Erythroblast (primary cell): ENCODE results near the gene TRPM8.

Source experiments
- DNase-seq, 2 experiments: peaks; one replicate each; lab custom pipeline; 2025; lab: John Stamatoyannopoulos, UW
- GATA1 ChIP-seq: IDR thresholded peaks from 2 replicates; pipeline ENCODE4 v1.6.1; 2011; ENCODE audit warnings: low read depth, mild to moderate bottlenecking, control low read depth, low read length, moderate library complexity
- POLR2A ChIP-seq: IDR thresholded peaks from 2 replicates; pipeline ENCODE4 v1.6.1; 2011; ENCODE audit warnings: mild to moderate bottlenecking, low read length

The TRPM8 gene

DNA sequence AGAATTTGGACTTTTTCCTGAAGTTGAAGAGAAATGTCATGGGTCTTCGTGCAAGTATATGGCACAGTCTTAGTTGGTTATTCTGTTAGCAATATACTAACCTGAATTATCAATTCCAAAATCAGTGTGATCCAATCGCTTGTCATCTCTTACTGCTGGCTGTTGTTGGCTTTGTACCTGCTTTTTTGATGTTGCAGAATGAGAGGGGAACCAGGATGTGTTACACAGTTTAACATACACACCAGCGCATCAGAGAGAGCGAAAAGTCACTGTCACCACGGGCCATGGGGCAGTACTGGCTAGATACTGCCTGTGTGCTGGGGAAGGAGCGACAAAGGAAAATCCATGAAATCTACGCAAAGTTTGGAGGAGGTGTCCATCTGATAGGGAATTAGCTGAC is 74.0 kb downstream of the TRPM8 start:
- TF ChIP-seq POLR2A: no peak
- no peak for TF ChIP-seq GATA1
- DNase-seq: no peak

DNA sequence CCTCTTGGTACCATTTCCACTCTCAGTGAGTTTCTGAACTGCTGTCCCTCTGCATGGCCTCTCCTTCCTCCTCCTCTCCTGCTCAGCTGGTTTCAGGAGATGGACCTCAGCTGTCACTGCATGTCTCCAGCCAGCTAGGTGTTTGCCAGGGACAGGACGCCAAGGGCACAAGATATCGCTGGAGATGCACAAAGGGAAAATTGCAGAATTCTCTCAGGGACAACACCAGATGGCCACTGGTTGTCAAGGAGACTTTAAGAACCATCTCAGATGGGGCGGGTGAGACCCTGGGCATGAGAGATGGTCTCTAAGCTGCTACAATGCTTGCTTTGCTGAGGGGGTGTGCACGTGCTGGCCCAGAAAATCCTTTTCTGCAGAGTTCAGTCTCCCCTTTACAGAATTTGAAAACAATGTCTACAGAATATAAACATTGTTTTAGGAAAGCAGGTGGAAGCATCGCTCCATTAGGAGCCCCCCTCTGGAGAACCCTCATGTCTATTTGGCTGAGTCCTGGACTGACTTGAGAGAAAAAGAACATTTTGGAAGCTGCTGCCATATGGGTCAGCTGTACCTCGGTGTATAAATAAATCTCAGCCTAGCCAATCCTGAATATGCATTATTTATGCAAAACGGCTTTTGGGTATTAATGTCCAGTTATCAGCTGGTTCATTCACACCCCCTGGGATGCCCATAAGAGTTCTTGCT is 75.5 kb downstream of the TRPM8 start:
- TF ChIP-seq GATA1 (no peak), POLR2A (no peak)
- DNase-seq: no peak

DNA sequence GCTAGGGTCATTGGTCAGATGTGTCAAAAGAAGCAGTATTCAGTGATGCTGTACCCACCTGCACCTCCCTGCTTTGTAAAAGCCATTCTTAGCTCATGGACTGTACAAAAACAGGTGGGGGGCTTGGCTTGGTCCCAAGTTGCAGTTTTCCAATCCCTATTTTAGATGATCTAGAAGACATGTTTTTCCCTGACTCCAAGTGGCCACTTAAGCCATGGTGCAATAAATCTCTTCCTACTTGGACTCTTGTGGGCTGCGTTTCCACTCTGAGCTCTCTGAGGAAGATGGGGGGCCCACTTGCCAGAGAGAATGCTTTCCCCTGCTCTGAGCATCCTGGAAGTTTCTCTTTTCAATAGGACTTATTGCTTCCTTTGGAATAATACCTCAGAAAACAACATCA is 76.3 kb downstream of the TRPM8 start:
- no peak for DNase-seq
- TF ChIP-seq GATA1 (no peak), POLR2A (no peak)

DNA sequence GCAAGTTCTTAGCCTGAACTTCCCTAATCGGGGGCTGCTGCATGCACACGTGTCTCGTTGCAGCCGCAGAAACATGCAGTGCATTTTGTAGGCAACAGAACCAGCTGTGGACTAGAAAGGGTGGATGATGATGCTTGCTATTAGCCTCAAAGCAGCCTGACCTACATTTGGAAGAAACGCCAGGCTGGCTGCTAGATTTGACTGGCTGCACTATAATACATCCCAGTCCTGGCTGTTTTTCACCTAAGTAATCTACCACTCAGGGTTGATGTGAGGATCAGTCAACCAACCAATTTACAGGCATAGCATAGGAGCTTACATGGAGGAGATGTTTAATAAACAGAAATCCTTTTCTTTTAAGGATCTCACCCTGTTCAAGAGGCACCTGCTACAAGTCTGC is 77.0 kb downstream of the TRPM8 start:
- TF ChIP-seq GATA1: no peak
- no peak for TF ChIP-seq POLR2A
- DNase-seq: no peak

DNA sequence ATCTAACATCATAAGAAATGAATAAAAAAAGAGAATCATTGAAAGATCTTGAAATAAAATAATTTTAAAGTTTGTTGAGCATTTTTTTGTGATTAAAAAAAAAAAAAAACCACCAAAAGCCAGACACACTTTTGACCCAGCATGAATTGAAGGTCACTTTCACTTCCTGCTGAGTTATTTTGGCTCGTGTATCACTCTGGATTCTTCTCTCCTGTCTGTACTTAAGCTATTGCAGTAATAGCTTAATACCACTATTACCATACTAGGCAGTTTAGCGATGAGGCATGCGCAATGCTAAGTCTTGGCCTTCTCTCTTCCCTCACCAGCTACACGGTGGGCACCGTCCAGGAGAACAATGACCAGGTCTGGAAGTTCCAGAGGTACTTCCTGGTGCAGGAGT is 78.8 kb downstream of the TRPM8 start:
- TF ChIP-seq GATA1 (no peak), POLR2A (no peak)
- DNase-seq: no peak

DNA sequence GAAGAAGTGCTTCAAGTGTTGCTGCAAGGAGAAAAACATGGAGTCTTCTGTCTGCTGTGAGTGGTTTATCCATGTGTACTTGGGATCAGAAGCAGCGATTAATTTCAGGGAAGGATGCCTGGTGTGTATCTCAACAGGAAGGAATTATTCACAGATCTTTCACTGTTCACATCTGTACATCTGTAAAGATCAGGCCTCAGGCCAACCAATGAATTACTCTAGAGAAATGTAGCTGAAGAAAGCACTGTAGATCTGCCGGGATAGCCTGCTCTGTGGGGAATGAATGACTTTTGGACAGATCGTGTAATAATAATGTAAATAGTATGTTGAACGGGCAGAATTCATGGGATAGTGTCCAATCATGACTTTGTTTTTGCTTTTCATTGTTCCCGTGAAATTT is 79.3 kb downstream of the TRPM8 start:
- no peak for TF ChIP-seq GATA1
- no peak for DNase-seq

DNA sequence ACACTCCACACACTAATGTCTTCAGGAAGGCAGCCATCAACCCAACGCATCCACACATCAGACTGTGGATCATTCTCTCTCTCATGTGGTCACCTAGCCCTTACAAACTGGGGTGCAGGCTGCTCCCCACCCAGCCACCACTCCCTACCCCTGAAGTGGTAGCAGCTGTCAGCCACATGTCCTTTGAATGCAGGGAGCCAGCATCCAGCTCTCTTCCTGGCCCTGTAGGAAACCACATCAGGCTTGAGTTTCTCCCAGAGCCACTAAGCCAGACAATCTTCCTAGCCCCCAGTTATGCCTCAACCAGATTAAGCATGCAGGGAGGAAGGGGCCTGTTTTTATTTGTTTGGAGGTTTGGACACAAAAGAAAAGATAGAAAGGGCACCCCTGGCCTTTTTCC is 80.5 kb downstream of the TRPM8 start:
- DNase-seq: no peak

DNA sequence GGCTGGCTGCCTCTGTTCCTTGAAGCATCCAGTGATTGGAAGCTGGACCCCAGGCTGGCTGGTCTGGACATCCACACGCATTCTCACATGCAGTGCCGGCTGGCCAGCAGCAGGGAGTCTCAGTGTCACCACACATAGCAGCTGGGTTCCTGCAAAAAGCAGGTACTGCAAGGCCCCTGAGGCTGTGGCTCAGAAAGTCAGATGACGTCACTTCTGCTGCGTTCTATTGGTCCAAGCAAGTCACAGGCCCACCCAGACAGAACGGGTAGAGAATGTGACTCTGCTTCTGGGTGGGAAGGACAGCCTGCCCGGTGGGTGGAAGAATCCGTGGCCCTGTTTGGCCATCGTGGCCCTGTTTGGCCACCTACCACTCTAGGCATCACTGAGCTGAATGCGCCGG is 82.0 kb downstream of the TRPM8 start:
- no peak for DNase-seq
- TF ChIP-seq GATA1 (no peak), POLR2A (no peak)

More for the DNA sequence above, 80.5 kb downstream of the TRPM8 start:
- no peak for TF ChIP-seq POLR2A
- no peak for TF ChIP-seq GATA1

DNA sequence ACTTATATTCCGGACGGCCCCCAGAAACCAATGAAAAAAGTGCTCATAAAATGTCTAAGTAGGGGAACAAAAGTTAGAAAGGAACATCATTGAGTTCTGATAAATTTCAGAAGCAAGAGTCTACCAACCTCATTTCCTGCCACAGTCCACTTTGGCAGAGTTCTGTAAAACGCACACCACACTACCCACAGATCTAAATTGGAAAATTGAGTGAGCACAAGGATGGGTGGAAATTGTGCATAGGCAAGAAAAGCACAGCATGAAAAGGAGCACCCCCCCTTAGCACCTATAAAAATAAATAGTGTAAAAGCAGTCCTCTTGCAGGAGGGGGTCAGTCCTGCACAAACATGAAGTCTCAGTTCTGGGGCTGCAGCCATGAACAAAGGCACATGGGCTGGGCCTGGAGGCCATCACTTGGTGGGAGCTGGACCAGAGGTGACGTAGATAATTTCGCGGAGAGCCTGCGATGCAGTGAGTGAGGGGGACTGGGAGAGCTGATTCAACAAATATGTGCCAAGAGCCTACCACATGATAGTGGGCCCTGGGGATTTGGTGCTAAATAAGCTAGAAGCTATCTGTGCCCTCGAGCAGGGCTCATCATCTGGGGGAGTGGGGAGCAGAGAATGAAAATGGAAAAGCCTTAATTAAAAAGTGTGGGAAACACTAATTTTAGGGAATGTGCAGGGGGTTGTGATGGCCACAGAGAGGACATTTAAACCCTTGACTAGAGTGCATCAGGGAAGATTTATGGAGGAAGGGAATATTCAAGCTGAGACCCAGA is 84.4 kb downstream of the TRPM8 start:
- DNase-seq: no peak
- TF ChIP-seq POLR2A (no peak), GATA1 (no peak)

DNA sequence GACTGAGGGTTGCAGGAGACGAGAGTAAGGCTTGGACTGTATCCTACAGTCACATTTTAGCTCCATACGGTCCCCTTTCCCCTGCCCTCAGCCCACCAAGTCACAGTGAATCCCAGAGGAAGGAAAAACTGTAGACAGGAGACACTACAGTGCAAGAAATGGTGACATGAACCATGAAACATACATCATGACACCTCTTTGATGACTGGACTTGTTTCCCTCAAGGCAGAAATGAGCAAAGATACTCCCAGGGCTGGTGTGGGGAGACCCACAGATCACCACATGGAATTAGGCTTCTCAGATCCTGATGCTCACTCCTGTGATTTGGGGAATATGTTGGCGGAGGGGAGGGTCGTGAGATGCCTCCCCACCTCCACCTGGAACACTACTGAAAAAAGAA is 85.1 kb downstream of the TRPM8 start:
- no peak for TF ChIP-seq POLR2A
- TF ChIP-seq GATA1: no peak
- no peak for DNase-seq

DNA sequence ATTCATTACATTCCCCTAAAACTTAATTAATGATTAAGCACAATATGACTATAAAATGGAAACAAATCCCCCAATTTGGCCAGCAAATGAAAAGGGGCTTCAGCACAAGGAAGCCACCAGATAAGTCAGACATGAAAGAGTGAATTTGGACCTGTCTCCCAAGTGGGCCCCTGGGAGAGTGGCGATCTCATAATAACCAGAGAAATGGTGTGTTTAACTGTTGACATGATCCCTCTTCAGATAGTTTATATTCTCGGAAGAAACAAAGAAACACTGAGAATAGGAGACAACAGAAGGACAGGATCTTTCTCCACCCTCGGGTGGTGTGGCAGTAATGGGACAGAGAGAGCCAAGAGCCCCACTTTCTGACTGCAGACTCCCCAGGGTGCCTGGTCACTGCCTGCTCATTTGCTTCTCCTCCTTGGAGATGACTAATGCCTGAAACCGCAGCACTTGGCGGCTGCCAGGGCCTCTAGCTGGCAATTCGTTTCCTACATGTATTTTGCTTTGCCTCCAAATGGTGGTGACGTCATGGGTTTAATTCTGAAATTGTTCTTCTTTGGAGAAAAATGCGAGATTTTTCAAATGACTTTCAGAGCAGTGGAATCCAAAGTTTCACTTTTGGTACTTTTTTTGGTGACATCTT is 86.9 kb downstream of the TRPM8 start:
- TF ChIP-seq GATA1 (no peak), POLR2A (no peak)

DNA sequence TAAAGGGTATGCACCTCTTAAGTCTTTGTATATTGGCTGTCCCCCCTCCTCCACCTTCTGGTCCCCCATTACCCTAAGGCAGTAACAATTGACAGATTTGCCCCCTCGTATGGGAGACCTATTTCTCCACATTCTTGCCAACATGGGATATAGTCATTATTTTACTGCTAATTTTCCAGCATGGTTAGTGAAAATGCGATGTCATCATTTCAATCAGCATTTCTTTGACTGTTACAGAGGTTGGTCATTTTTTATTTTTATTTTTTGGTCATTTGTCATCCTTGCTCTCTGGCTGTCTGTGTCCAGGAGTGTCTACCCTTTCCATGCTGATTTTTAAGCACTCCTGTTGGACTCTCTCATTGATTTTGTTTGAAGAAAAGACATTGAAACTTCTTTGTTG is 88.0 kb downstream of the TRPM8 start:
- TF ChIP-seq POLR2A: no peak
- TF ChIP-seq GATA1: no peak
- no peak for DNase-seq

More for the DNA sequence above, 86.9 kb downstream of the TRPM8 start:
- DNase-seq: no peak

DNA sequence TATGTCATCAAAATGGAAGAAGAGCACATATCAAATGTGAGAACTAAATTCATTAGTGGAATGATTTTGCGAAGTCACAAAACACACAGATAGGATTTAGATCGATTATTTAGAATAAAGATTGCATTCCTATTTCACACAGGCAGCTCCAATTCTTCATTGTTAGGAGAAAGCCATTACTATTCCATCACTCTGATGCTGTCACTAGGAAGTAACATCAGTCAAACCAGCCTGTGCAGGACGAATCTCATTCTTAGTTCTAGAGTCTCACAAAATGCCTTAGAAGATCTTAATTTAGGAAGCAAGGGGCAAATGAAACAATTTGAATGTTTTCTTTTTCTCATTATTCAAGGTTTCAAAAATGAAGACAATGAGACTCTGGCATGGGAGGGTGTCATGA is 89.3 kb downstream of the TRPM8 start:
- DNase-seq: no peak
- TF ChIP-seq POLR2A (no peak), GATA1 (no peak)

DNA sequence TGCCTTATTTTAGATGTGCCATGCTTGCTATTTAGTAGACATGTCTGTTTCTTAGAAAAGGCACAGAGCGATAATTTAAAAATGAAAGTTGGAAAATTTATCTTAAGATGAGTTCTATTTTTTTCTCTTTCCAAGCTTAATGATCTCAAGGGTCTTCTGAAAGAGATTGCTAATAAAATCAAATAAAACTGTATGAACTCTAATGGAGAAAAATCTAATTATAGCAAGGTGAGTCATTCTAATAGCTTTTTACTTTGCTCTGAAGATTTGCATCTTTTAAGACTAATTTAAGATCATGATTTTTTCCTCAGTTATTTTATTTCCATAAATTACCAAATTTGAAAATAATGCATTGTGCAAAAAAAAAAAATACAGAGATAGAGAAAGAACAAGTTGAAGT is 97.3 kb downstream of the TRPM8 start:
- TF ChIP-seq POLR2A: no peak
- DNase-seq: no peak

DNA sequence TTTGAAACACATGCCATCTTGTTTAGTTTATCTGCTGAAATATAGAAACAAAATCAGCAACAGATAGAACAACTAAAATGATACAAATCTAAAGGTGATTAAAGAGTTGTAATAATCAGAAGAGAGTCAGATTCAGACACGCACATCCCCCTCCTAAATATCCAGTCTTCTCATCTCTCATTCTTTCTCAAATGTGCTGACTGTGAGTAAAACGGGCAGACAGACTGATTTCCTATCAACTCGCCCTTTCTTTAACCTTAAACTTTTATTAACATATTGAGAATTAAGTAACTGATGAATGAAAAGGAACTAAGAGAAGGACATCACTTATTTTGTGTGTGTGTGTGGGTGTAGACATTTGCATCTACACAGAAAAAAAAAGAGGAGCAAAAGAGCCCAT is 98.7 kb downstream of the TRPM8 start:
- TF ChIP-seq GATA1: no peak
- no peak for TF ChIP-seq POLR2A
- no peak for DNase-seq
